Endothelial cell of umbilical vein (primary cell): ENCODE measurements around the gene C6orf132. TPM values are rescaled to one million over a fixed set of nuclear protein-coding genes. Genes with fewer than 3 reads are reported as not detected.

Experiments used
- BruUV-seq: library from RNA; stranded (reverse); fragments of 400-500 nt; replicated peaks from 2 replicates; lab custom pipeline; 2021; lab: Mats Ljungman, UMichigan
- CTCF ChIA-PET: fragments of 300-600, 350-600 bp; sonication (Branson Sonifier 250); formaldehyde crosslinking; loops from one replicate; lab custom pipeline; 2021; ENCODE audit warnings: antibody characterized with exemption, inconsistent platforms; lab: Charles Lee
- POLR2A ChIA-PET: fragments of 300-600, 350-600 bp; sonication (Branson Sonifier 250); formaldehyde crosslinking; loops from one replicate; lab custom pipeline; 2021; ENCODE audit warnings: antibody characterized with exemption, inconsistent platforms; lab: Charles Lee
- DNase-seq: peaks from one replicate; pipeline ENCODE4 v3.0.0-alpha.2; 2011; ENCODE audit warnings: low read depth, low spot score
- FAIRE-seq: peaks from 2 replicates; lab custom pipeline; 2011; peaks lifted over from hg19 to GRCh38; lab: Jason Lieb, UNC
- H2AFZ ChIP-seq: 2 replicates; pipeline ENCODE4 v1.6.0; 2012; ENCODE audit warnings: low read depth, low read length, control low read depth, inconsistent platforms
- H3K27ac ChIP-seq: 2 replicates; pipeline ENCODE4 v1.5.1; 2011; ENCODE audit warnings: low read depth, mild to moderate bottlenecking, control low read depth, low read length, moderate library complexity; ENCODE audit not compliant: insufficient read depth
- H3K27me3 ChIP-seq, 2 experiments: 2 replicates each; pipeline versions ENCODE4 v1.6.0 to v1.6.1; 2011; ENCODE audit warnings: low read length in 2 of 2, mixed read lengths in 1 of 2; ENCODE audit not compliant: control insufficient read depth in 2 of 2, insufficient read depth in 2 of 2
- H3K36me3 ChIP-seq, 2 experiments: 2 replicates in 1 of 2; 3 replicates in 1 of 2; pipeline ENCODE4 v1.5.1; 2011; ENCODE audit warnings: low read length in 2 of 2, mild to moderate bottlenecking in 1 of 2, moderate library complexity in 1 of 2; ENCODE audit not compliant: control insufficient read depth in 2 of 2, insufficient read depth in 2 of 2; ENCODE audit errors: extremely low read depth in 1 of 2
- H3K4me1 ChIP-seq: 3 replicates; pipeline ENCODE4 v1.5.1; 2011; ENCODE audit warnings: mild to moderate bottlenecking, low read length; ENCODE audit not compliant: control insufficient read depth, insufficient read depth; ENCODE audit errors: extremely low read depth
- H3K4me2 ChIP-seq: 2 replicates; pipeline ENCODE4 v1.6.1; 2011; ENCODE audit warnings: low read length, control low read depth, mixed read lengths; ENCODE audit not compliant: insufficient read depth
- H3K4me3 ChIP-seq, 3 experiments: fragments of 200-600 bp in 1 of 3; sonication (generic), shearing (Covaris generic) in 1 of 3; replicated peaks in 1 of 3; 2 replicates each; pipeline ENCODE4 v1.5.1; 2011 to 2016; ENCODE audit warnings: control low read depth in 3 of 3, low read length in 3 of 3, mild to moderate bottlenecking in 2 of 3, inconsistent platforms in 1 of 3, low read depth in 1 of 3, moderate library complexity in 1 of 3; ENCODE audit not compliant: insufficient read depth in 1 of 3
- H3K79me2 ChIP-seq: 2 replicates; pipeline ENCODE4 v1.6.0; 2012; ENCODE audit warnings: low read length, inconsistent platforms; ENCODE audit not compliant: control insufficient read depth, insufficient read depth
- H3K9ac ChIP-seq: replicated peaks from 2 replicates; pipeline ENCODE3; 2011; ENCODE audit warnings: low read length, control low read depth; ENCODE audit not compliant: insufficient read depth; ENCODE audit errors: extremely low read depth
- H3K9me1 ChIP-seq: replicated peaks from 3 replicates; pipeline ENCODE4 v1.6.0; 2011; ENCODE audit warnings: mild to moderate bottlenecking, low read length; ENCODE audit not compliant: control insufficient read depth, insufficient read depth; ENCODE audit errors: extremely low read depth
- H3K9me3 ChIP-seq: replicated peaks from 2 replicates; pipeline ENCODE4 v1.5.1; 2012; ENCODE audit warnings: low read length, inconsistent platforms; ENCODE audit not compliant: control insufficient read depth, insufficient read depth
- H4K20me1 ChIP-seq: replicated peaks from 2 replicates; pipeline ENCODE3; 2011; ENCODE audit warnings: mild to moderate bottlenecking, low read length; ENCODE audit not compliant: control insufficient read depth, insufficient read depth; ENCODE audit errors: extremely low read depth
- EZH2 ChIP-seq: IDR thresholded peaks from 2 replicates; pipeline ENCODE4 v1.6.1; 2012; ENCODE audit warnings: borderline replicate concordance, low read depth, mild to moderate bottlenecking, moderate library complexity, low read length, inconsistent platforms; ENCODE audit not compliant: severe bottlenecking
- FOS ChIP-seq: IDR thresholded peaks from 2 replicates; pipeline ENCODE4 v1.6.1; 2011; ENCODE audit warnings: mild to moderate bottlenecking, low read length, moderate library complexity, borderline replicate concordance; ENCODE audit not compliant: insufficient read depth
- GATA2 ChIP-seq: IDR thresholded peaks from 2 replicates; pipeline ENCODE4 v1.7.0; 2011; ENCODE audit warnings: low read depth, mild to moderate bottlenecking, moderate library complexity, mixed read lengths, low read length; ENCODE audit not compliant: insufficient read length, insufficient read depth
- MYC ChIP-seq: IDR thresholded peaks from one replicate; pipeline ENCODE4 v1.6.1; 2011; ENCODE audit warnings: mild to moderate bottlenecking, low read depth, low read length
- POLR2A ChIP-seq: IDR thresholded peaks from 2 replicates; pipeline ENCODE4 v1.6.1; 2012; ENCODE audit warnings: low read depth, mild to moderate bottlenecking, control low read depth, low read length
- POLR2AphosphoS5 ChIP-seq: IDR thresholded peaks from 2 replicates; pipeline ENCODE4 v1.6.1; 2012; ENCODE audit warnings: low read depth, mild to moderate bottlenecking, control low read depth, low read length, moderate library complexity; ENCODE audit not compliant: insufficient read depth
- dilution Hi-C: fragments of 300-500 bp; cut with MboI; formaldehyde crosslinking; loops from one replicate; pipeline ENCODE4 v1.15.0; 2019; ENCODE audit warnings: low sequenced_read_pairs; ENCODE audit not compliant: extremely low pct_ligation_motif_present
- intact Hi-C: fragments of 100-400 bp; cut with micrococcal nuclease; formaldehyde crosslinking; loops from one replicate; pipeline ENCODE4 v1.10.0; 2022
- polyA plus RNA-seq, 4 experiments: library from polyadenylated mRNA; depleted of rRNA in 3 of 4; stranded (reverse) in 3 of 4; unstranded in 1 of 4; fragments of >200 nt; gene quantifications; 2 replicates each; pipeline versions ENCODE4 v1.2.1 to v1.2.3, GENCODE V29; 2011 to 2012; ENCODE audit warnings: missing spikeins in 1 of 4
- total RNA-seq: library from RNA; stranded (reverse); gene quantifications from 2 replicates; pipeline ENCODE4 v1.2.3, GENCODE V29; 2021
- TF ChIP-seq, protein P1 (sequence below), 2 donors: IDR thresholded peaks; 1 replicate in 1 of 2; 2 replicates in 1 of 2; pipeline ENCODE4 v1.5.1; 2011; ENCODE audit warnings: low read length in 2 of 2, mild to moderate bottlenecking in 2 of 2, moderate library complexity in 2 of 2, control low read depth in 1 of 2, inconsistent platforms in 1 of 2, low read depth in 1 of 2; ENCODE audit not compliant: insufficient read depth in 1 of 2; ENCODE audit errors: extremely low read depth in 1 of 2

C6orf132 gene
- total and polyA plus RNA-seq, 2 donors (not counting 3 experiments of a cell fraction or from before 2014, with no cell fraction given) = 0.15 to 0.71 TPM

DNA sequence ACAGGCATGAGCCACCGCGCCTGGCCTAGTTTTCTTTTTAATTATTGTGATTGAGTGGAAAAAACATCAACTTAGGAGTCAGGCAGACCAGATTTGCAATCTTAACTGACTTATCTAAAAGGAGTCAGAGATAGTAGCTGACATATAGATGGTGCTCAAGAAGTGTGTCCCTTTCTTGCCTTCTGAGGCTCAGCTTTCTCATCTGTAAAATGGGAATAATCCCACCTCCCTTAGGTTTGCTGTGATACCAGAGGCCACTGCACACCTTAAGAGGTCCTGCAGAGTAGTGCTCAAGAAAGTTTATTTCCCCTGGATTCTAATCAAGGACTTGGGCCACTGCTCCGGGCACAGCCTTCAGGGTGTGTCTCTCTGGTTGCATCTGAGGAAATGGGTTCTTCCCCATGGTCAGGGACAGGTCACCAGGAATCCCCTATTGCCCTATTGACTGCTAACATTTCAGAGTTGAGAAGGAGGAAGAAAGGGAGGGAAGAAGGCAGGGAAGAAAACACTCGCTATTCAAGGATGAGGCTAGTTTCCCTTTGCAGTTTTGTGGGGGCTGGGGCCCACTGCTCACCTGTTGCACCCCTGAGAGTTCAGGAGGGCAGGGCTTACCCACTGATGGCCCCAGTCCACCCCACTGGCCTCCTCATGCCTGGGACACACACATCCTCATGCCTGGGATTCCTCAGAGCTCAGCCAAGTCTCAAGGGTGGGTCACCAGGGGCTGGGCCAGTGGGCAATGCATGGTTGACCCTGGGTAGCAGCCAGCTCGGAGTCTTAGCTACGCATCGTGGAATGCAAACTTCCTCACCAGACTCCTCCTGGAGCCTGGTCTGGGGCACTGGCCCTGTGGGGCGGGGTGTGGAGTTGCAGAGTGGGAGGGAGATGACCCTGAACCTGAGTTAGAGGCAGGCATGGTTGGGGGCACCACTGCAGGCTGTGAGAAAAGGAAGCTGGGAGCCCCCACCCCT lies 21.2 kb downstream of the C6orf132 start:
- Histone ChIP-seq H3K27ac (no peak overlapping the region), H3K9me1 (no peaks in the 10 kb centered on the region), H2AFZ (no peak overlapping the region), H4K20me1 (no peaks in the 10 kb centered on the region), H3K9me3 (no peaks in the 10 kb centered on the region), H3K4me3 (no peak overlapping the region), H3K4me2 (no peak overlapping the region), H3K36me3 (no peaks in the 10 kb centered on the region), H3K4me1 (no peaks in the 10 kb centered on the region), H3K27me3 (peaks cover 0 to 2% of the 10 kb centered on the region in 2 experiments), H3K79me2 (no peaks in the 10 kb centered on the region), H3K9ac (no peak overlapping the region)
- POLR2A ChIA-PET = no interaction called here
- CTCF ChIA-PET = interaction anchor here (1.8 kb wide), 1 partner anchor 17 kb away, joined by 10 read pairs; no protein-coding TSS in a partner anchor
- no TSS peak for BruUV-seq
- dilution Hi-C loops (no loop called here), intact Hi-C loops (no loop called here)
- DNase-seq (no peak), FAIRE-seq (no peak)
- TF ChIP-seq FOS (no peak), POLR2A (no peak)

DNA sequence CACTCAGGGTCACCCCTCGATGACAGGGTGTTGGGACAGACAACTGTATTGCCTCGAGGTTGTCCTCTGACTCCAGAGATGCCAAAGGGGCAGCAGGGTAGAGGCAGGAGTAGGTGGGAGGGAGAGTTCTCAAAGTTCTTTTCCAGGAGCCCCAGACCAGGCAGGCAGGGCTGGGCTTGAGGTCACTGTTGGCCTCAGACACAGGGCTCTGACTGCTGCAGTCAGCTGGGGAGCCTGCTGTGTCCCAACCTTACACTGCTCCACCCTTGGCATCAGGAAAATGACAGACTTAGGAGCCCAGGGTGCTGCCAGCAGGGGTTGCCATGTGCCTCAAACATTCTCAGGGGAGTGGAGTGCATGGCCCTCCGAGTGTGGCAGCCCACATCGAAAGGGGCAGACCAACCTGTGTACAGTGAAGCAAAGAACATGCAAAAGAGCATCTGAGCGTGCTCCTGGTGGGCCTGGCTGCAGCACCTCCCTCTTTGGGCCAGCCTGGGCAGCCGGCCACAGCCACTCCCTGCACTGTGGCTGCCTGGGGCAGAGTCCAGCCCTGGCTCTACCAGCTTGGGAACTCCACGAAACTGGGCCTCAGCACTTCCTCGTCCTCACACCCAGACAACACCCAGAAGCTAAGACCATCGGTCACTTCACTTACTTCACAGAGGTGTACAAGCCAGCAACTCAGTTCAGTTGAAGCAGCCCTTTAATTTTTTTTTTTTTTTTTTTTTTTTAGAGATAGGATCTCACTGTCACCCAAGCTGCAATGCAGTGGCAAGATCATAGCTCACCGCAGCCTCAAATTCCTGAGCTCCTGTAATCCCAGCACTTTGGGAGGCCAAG lies 24.0 kb downstream of the C6orf132 start:
- no peaks in the 10 kb centered on the region for H3K36me3 ChIP-seq
- H3K4me1 ChIP-seq = no peaks in the 10 kb centered on the region
- no peaks in the 10 kb centered on the region for H3K9me1 ChIP-seq
- FAIRE-seq = no peak
- ChIA-PET POLR2A (no interaction called here), CTCF (interaction anchor here (0.6 to 3.6 kb wide), 3 partner anchors 10 to 1262 kb away, joined by 4 to 10 read pairs (median 5); no protein-coding TSS in a partner anchor)
- dilution Hi-C loops = no loop called here
- no peaks in the 10 kb centered on the region for H3K79me2 ChIP-seq
- H3K4me2 ChIP-seq = no peak overlapping the region
- no peak for DNase-seq
- intact Hi-C loops = no loop called here
- H3K9ac ChIP-seq = no peak overlapping the region
- H3K9me3 ChIP-seq = no peaks in the 10 kb centered on the region
- H2AFZ ChIP-seq = no peak overlapping the region
- H3K4me3 ChIP-seq = no peak overlapping the region
- BruUV-seq = no TSS peak
- no peak for TF ChIP-seq POLR2A
- TF ChIP-seq FOS = no peak
- TF ChIP-seq GATA2 = no peak
- TF ChIP-seq, protein P1, sequence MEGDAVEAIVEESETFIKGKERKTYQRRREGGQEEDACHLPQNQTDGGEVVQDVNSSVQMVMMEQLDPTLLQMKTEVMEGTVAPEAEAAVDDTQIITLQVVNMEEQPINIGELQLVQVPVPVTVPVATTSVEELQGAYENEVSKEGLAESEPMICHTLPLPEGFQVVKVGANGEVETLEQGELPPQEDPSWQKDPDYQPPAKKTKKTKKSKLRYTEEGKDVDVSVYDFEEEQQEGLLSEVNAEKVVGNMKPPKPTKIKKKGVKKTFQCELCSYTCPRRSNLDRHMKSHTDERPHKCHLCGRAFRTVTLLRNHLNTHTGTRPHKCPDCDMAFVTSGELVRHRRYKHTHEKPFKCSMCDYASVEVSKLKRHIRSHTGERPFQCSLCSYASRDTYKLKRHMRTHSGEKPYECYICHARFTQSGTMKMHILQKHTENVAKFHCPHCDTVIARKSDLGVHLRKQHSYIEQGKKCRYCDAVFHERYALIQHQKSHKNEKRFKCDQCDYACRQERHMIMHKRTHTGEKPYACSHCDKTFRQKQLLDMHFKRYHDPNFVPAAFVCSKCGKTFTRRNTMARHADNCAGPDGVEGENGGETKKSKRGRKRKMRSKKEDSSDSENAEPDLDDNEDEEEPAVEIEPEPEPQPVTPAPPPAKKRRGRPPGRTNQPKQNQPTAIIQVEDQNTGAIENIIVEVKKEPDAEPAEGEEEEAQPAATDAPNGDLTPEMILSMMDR (IDR thresholded peaks at IDR 0.05; ENCODE audit: extremely low read depth in 1 of 2, insufficient read depth in 1 of 2, low read depth in 1 of 2, low read length in 2 of 2) = no peak
- TF ChIP-seq POLR2AphosphoS5 = no peak
- no peak for TF ChIP-seq MYC
- no peak for TF ChIP-seq EZH2
- H3K27me3 ChIP-seq = peaks cover 0 to 2% of the 10 kb centered on the region in 2 experiments
- no peak overlapping the region for H3K27ac ChIP-seq
- H4K20me1 ChIP-seq = no peaks in the 10 kb centered on the region
